Right forelimb (tissue), 1 donor: Measurements from ENCODE around the gene DIP2B.
"Not testable (repeated sequence)": the region's sequence is repeated elsewhere in the genome, so short reads cannot be mapped to it uniquely, and the experiment has no call there.

Source experiments
- DNase-seq: peaks from one replicate; pipeline ENCODE4 v3.0.0-alpha.2; 2018

Gene DIP2B

DNA sequence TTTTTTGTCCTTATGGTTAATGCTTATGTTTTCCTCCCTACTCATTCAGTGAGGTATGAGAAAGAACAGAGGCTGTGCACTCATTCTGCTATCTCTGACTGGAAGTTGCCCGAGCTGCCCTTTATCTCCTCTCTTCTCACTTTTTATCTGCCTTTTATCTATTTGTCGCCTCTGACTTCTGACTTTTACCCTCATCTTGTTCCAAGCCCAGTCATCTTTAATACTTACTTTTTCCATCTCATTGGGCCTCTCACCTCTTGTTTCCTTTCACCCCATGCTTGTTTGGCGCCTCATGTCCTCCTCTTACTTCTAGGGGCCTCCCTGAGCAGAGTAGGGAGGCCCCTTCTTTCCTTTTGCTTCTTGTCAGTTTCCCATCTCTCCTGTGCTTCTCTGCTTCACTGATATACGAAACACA is 50.7 kb downstream of the DIP2B start:
- no peak for DNase-seq

GRCh38 chr12:50556273-50556672 is 51.5 kb downstream of the DIP2B start:
- no peak for DNase-seq

DNA sequence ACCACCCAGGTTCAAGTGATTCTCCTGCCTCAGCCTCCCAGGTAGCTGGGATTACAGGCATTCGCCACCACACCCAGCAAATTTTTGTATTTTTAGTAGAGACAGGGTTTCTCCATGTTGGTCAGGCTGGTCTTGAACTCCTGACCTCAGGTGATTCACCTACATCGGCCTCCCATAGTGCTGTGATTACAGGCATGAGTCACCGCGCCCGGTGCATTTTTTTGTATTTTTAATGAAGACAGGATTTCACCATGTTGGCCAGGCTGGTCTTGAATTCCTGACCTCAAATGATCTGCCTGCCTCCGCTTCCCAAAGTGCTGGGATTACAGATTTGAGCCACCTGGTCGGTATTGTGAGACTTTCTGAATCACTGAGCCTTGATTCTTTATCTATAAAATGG is 52.0 kb downstream of the DIP2B start:
- DNase-seq = not testable (repeated sequence)

- DNase-seq = no peak
These were observed 52.6 kb downstream of the DIP2B start for GRCh38 chr12:50557421-50557820.

DNA sequence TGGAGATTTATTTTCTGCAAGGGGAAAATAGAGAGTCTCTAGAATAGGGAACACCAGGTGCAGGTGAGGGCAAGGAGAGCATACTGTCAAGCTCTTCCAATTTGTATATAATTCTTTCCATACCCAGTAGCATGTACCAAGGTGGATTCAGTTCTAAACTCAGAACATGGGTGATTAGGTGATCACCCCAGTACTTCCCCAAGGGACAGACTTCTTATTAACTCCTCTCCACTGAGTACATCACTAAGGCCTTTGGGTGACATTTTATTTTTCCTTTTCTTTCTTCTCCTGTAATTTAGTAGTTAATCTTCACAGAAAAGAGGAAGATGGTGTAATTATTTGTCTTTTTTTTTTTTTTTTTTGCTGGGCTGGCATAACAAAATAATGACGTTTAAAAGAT is 54.2 kb downstream of the DIP2B start:
- DNase-seq = no peak

GRCh38 chr12:50562520-50563433 is 58.0 kb downstream of the DIP2B start:
- DNase-seq = no peak

- DNase-seq = no peak
These were observed 58.6 kb downstream of the DIP2B start for GRCh38 chr12:50563434-50563787.

DNA sequence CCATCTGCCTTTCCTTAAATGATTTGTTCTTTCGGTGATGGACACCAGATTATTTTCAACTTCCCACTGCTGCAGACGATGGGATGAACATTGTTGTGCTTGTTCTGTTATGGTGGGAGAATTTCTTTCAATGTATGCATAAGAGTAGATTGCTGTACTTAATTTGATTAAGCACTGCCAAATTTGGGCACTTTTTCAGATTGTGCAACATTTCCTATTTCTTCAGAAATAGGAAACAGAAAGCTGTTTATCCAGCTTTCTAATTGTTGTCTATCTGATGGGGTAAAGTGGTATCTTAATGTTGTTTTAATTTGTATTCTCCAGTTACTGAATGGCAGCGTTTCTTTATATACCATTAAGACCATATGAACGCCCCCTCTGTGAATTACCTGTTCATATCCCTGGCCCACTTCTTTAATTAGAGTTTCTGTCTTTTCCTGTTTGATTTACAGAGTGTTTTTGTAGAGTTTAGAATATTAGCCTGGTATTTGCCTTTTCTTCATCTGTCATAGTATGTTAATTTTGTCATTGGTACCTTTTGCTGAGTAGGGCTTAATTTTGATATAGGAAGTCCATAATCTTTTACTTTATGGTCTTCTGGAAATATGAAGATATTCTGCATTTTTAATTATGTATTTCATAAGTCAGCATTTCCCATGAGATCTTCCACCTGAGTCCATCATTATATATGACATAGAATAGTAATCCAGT is 59.6 kb downstream of the DIP2B start:
- DNase-seq = no peak

- DNase-seq = no peak
These were observed 60.1 kb downstream of the DIP2B start for GRCh38 chr12:50564948-50565297.

GRCh38 chr12:50566066-50566465 is 61.3 kb downstream of the DIP2B start:
- no peak for DNase-seq

DNA sequence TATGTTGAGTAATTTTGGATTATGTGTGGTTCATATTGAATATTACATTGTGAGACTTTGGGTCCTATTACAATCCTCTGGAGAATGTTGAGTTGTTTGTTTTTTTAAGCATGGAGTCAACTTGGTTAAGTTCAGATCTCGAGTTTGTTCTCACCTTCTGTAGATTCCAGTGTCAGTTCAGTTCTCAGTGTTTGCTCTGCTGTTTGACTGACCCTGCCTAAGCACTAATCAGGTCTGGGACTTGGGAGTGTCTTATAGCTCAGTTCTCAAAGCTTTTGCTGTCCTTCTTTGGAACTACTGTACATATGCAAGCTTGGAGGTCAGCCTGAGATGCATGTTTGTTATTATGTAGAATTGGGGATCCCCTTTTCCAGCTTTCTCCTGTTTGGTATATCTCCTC is 63.1 kb downstream of the DIP2B start:
- DNase-seq = no peak

GRCh38 chr12:50568338-50569091 is 63.7 kb downstream of the DIP2B start:
- DNase-seq = no peak

- DNase-seq = no peak
These were observed 64.5 kb downstream of the DIP2B start for GRCh38 chr12:50569321-50569720.

DNA sequence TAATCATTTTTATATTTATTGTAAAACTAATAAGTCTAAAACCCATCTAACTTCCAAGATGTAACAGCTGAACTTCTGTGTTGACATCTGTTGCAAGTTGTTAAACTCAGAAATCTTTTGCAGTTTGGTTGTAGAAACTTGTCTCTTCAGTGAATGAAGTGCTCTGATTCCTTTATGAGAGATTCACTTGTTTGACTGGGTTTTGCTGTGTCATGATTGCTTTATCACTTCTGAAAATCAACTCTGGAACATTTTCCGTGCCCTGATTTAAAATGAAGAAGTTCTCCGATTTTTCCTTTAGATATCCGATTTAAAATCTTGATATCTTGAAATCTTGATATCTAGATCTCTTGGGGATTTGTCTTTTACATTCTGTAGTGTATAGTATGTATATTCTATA is 65.1 kb downstream of the DIP2B start:
- DNase-seq = no peak

GRCh38 chr12:50571786-50572185 is 67.0 kb downstream of the DIP2B start:
- no peak for DNase-seq

GRCh38 chr12:50572287-50572686 is 67.5 kb downstream of the DIP2B start:
- DNase-seq = no peak

DNA sequence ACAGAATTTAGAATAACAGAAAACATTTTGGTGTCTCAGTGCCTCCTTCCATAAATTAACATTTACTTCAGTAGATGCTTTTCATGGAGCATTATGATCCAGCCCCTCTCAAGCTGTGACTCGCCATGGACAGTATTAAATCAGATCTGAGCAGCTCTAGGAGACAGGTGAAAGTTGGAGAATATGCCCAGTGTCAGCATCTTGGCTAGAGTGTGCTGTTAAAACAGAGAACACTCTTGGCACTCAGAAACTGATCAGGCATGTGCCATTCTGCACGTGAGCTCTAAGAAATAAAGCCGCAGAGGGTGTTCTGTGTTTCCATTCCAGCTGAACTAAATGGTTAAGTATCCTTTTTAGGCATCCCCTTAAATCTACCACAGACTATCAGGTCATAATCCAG is 68.0 kb downstream of the DIP2B start:
- DNase-seq = no peak

GRCh38 chr12:50573271-50573670 is 68.5 kb downstream of the DIP2B start:
- no peak for DNase-seq

DNA sequence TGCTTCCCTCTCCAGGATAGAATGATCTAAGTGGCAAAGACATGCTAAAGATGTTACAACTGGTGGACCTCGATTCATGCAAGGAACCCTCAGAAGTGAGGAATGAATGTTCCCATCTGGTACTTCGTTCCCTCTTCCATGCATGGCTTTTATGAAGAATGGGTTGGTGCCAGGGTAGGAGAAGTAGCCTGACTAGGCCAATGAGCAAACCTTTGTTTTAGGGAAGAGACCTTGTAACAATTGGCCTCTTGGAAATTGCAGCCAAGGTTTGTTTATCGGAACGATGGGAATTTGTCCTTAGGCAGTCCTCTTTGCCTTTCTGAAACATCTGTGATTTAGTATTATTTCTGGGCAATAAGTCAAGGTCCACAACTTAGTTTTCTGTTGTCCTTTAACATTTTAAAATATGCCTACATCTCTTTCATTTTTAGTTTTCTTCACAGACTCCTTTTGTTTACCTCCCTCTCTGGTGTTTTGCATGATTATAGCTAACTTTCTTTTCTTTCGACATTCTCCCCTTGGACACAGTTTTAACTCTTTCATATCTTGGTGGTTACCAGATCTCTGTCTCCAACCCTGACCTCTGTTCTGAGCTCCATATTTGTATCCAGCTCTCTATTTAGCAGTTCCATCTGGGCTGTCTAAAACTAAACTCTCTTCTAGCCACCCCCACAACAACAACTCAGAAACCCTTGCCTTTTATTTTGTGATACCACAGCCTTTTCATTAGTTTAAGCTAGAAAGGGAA is 70.0 kb downstream of the DIP2B start:
- no peak for DNase-seq

DNA sequence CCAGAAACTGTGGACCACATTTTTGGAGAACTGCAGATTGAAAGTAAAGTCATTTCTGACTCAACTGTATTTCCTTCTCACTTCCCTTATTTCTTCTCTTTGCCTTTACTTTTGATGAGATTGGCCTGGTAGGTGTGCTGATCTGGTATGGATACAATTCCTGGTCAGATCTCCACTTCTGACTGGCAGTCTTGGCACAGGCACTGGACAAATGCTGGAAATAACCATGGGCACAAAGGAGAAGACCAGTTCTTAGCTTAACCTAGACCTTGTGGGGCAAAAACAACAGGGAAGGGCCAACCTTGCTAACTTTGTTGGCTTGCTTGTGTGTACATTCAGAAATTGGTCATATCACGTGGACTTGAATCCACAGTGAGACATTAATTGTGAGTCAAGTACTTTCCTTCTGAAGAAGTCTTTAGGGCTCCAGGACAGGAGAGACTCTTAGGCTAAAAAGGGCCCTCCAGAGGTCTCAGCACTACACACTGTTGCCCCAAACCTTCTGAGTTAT is 75.0 kb downstream of the DIP2B start:
- no peak for DNase-seq

DNA sequence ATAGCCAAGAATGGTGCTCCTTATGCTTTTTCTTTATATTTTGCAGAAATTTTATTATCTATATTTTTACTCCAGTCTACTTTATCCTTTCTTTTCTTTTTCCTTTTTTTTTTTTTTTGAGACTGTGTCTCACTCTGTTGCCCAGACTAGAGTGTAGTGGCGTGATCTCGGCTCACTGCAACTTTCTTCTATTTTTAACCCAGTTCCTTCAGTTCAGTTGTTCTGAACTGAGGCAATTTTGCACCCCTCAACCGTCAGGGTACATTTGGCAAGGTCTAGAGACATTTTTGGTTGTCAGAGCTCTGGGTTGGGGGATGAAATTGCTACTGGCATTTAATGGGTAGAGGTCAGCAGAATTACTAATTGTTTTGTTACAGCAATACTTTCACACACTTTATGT is 75.7 kb downstream of the DIP2B start:
- DNase-seq = no peak
